MM.1S (cell line): ENCODE data around the gene PLN.

ENCODE experiments used
- CTCF ChIP-seq: fragments of 300-600 bp; sonication (generic); IDR thresholded peaks from 2 replicates; pipeline ENCODE4 v1.5.1; 2016; ENCODE audit warnings: antibody characterized with exemption, low read length, mixed read lengths
- EZH2 ChIP-seq: fragments of 300-600 bp; sonication (generic); optimal IDR thresholded peaks from 2 replicates; pipeline ENCODE3; 2017; ENCODE audit warnings: low read depth, mild to moderate bottlenecking, antibody characterized with exemption, low read length, mixed read lengths

GRCh38 chr6:118530942-118531341, 17.2 kb upstream of the PLN start:
- no peak for TF ChIP-seq CTCF
- TF ChIP-seq EZH2, result no peak
